Posterior cingulate gyrus (tissue), 11 donors: ENCODE measurements around the gene PDE7B.

Source experiments
- DNase-seq, 10 donors: peaks; one replicate each; pipeline versions ENCODE4 v3.0.0 to v3.0.0-alpha.2; 2020 to 2021; ENCODE audit warnings: mixed read lengths in 3 of 10
- intact Hi-C: fragments of 100-400 bp; cut with DNase I; formaldehyde crosslinking; loops from one replicate; pipeline ENCODE4 v1.15.1; 2023

Gene PDE7B

GRCh38 chr6:136166815-136167214 lies 315.3 kb downstream of the PDE7B start:
- DNase-seq: no peak
- intact Hi-C loops: no loop called here

GRCh38 chr6:136169394-136170148 lies 318.1 kb downstream of the PDE7B start:
- no peak for DNase-seq
- intact Hi-C loops: no loop called here

GRCh38 chr6:136171231-136171630 lies 319.7 kb downstream of the PDE7B start:
- DNase-seq: no peak
- intact Hi-C loops: no loop called here

- DNase-seq: no peak
- intact Hi-C loops: no loop called here
Measured at GRCh38 chr6:136173519-136174507, 322.3 kb downstream of the PDE7B start.

- no peak for DNase-seq
- intact Hi-C loops: no loop called here
Measured at GRCh38 chr6:136174510-136174909, 323.0 kb downstream of the PDE7B start.

- DNase-seq: no peak
- intact Hi-C loops: no loop called here
Measured at GRCh38 chr6:136175873-136176272, 324.4 kb downstream of the PDE7B start.

GRCh38 chr6:136178749-136179148 lies 327.2 kb downstream of the PDE7B start:
- no peak for DNase-seq
- intact Hi-C loops: no loop called here

GRCh38 chr6:136180704-136181511 lies 329.4 kb downstream of the PDE7B start:
- intact Hi-C loops: no loop called here
- DNase-seq: no peak

GRCh38 chr6:136181512-136181833 lies 330.0 kb downstream of the PDE7B start:
- no peak for DNase-seq
- intact Hi-C loops: no loop called here

GRCh38 chr6:136181861-136182260 lies 330.4 kb downstream of the PDE7B start:
- no peak for DNase-seq
- intact Hi-C loops: no loop called here

GRCh38 chr6:136184738-136185137 lies 333.2 kb downstream of the PDE7B start:
- intact Hi-C loops: no loop called here
- no peak for DNase-seq

GRCh38 chr6:136186363-136186762 lies 334.9 kb downstream of the PDE7B start:
- intact Hi-C loops: no loop called here
- DNase-seq: no peak

GRCh38 chr6:136188486-136188885 lies 337.0 kb downstream of the PDE7B start:
- DNase-seq: no peak
- intact Hi-C loops: no loop called here

- intact Hi-C loops: no loop called here
- no peak for DNase-seq
Measured at GRCh38 chr6:136189104-136189503, 337.6 kb downstream of the PDE7B start.

- DNase-seq: peak in 1 of 10 donors; percentile 64
- intact Hi-C loops: no loop called here
Measured at GRCh38 chr6:136191606-136192312, 340.3 kb downstream of the PDE7B start.

- DNase-seq: no peak
- intact Hi-C loops: no loop called here
Measured at GRCh38 chr6:136192902-136193301, 341.4 kb downstream of the PDE7B start.

- no peak for DNase-seq
- intact Hi-C loops: no loop called here
Measured at GRCh38 chr6:136201732-136202131, 350.2 kb downstream of the PDE7B start.

- DNase-seq: no peak
- intact Hi-C loops: no loop called here
Measured at GRCh38 chr6:136208783-136209182, 357.3 kb downstream of the PDE7B start.

- intact Hi-C loops: no loop called here
- no peak for DNase-seq
Measured at GRCh38 chr6:136209496-136209895, 358.0 kb downstream of the PDE7B start.
